Measurements from ENCODE around the gene FOXD4.
"Not testable (repeated sequence)": the region's sequence is repeated elsewhere in the genome, so short reads cannot be mapped to it uniquely, and the experiment has no call there.

FOXD4 gene

GRCh38 chr9:117995-118467 lies at the start of gene FOXD4:
Gene FOXD4, minus strand, starts transcription at chr9:118417. Its CDS starts 298 bp downstream, at chr9:118119.
- not testable (repeated sequence) for DNase-seq

- not testable (repeated sequence) for DNase-seq
Measured at GRCh38 chr9:159871-160270, 41.7 kb upstream of the FOXD4 start.

- DNase-seq = not testable (repeated sequence)
Measured at GRCh38 chr9:151173-151572, 33.0 kb upstream of the FOXD4 start.

GRCh38 chr9:139880-140279 lies 21.7 kb upstream of the FOXD4 start:
- DNase-seq = not testable (repeated sequence)

GRCh38 chr9:117144-117994 lies 848 bp downstream of the FOXD4 start:
- not testable (repeated sequence) for DNase-seq

- DNase-seq = not testable (repeated sequence)
Measured at GRCh38 chr9:116239-117077, 1.8 kb downstream of the FOXD4 start.

- not testable (repeated sequence) for DNase-seq
Measured at GRCh38 chr9:115118-115451, 3.1 kb downstream of the FOXD4 start.

- not testable (repeated sequence) for DNase-seq
Measured at GRCh38 chr9:114267-115117, 3.7 kb downstream of the FOXD4 start.

- DNase-seq = not testable (repeated sequence)
Measured at GRCh38 chr9:113468-114266, 4.5 kb downstream of the FOXD4 start.

GRCh38 chr9:112589-113467 lies 5.4 kb downstream of the FOXD4 start:
- DNase-seq = not testable (repeated sequence)

GRCh38 chr9:110672-111071 lies 7.5 kb downstream of the FOXD4 start:
- not testable (repeated sequence) for DNase-seq

- not testable (repeated sequence) for DNase-seq
Measured at GRCh38 chr9:109540-109939, 8.7 kb downstream of the FOXD4 start.

- not testable (repeated sequence) for DNase-seq
Measured at GRCh38 chr9:108742-109495, 9.3 kb downstream of the FOXD4 start.

- not testable (repeated sequence) for DNase-seq
Measured at GRCh38 chr9:105991-106390, 12.2 kb downstream of the FOXD4 start.

- DNase-seq = not testable (repeated sequence)
Measured at GRCh38 chr9:100430-100829, 17.8 kb downstream of the FOXD4 start.

GRCh38 chr9:99867-100266 lies 18.4 kb downstream of the FOXD4 start:
- not testable (repeated sequence) for DNase-seq

GRCh38 chr9:98775-99174 lies 19.4 kb downstream of the FOXD4 start:
- DNase-seq = not testable (repeated sequence)

GRCh38 chr9:94992-95391 lies 23.2 kb downstream of the FOXD4 start:
- not testable (repeated sequence) for DNase-seq

GRCh38 chr9:94323-94722 lies 23.9 kb downstream of the FOXD4 start:
- DNase-seq = not testable (repeated sequence)

GRCh38 chr9:93909-94308 lies 24.3 kb downstream of the FOXD4 start:
- not testable (repeated sequence) for DNase-seq

Measured in SW 1271 (cell line).